Measurements from ENCODE around the gene SON. TPM values are rescaled to one million over a fixed set of nuclear protein-coding genes. Genes with fewer than 3 reads are reported as not detected.
A peak's percentile ranks its signal among the peaks of the same experiment; 100 is the strongest.

SON gene
- polyA plus RNA-seq, 3 donors: 66.4 to 269 (median 184) TPM

- Mint-ChIP-seq H3K9me3 (no peaks in the 10 kb centered on the region), H3K4me1 (peaks cover 3% of the 10 kb centered on the region), H3K27me3 (ENCODE audit: low read depth in 3 of 3) (no peaks in the 10 kb centered on the region), H3K4me3 (no peak overlapping the region), H3K27ac (no peak overlapping the region), H3K36me3 (peaks cover 71 to 84% of the 10 kb centered on the region in 2 donors)
- Histone ChIP-seq H3K36me3 (replicated peaks in 1 of 2; ENCODE audit: control insufficient read depth in 1 of 2, insufficient read depth in 2 of 2, low read length in 2 of 2) (peaks cover 64 to 99% of the 10 kb centered on the region in 2 donors), H3K27me3 (ENCODE audit: control insufficient read depth in 2 of 2, insufficient read depth in 2 of 2, low read length in 2 of 2) (no peaks in the 10 kb centered on the region), H3K4me3 (replicated peaks in 1 of 3; ENCODE audit: low read depth in 2 of 3, low read length in 3 of 3) (no peak overlapping the region), H3K4me2 (replicated peaks; ENCODE audit: extremely low read depth, low read length, poor library complexity, severe bottlenecking) (no peak overlapping the region), H2AFZ (ENCODE audit: insufficient read depth, low read depth, low read length, poor library complexity, severe bottlenecking) (no peak overlapping the region), H3K4me1 (ENCODE audit: control insufficient read depth in 1 of 2, insufficient read depth in 2 of 2, low read length in 2 of 2) (no peaks in the 10 kb centered on the region), H4K20me1 (ENCODE audit: insufficient read depth, low read length) (no peaks in the 10 kb centered on the region), H3K9me3 (replicated peaks in 1 of 2; ENCODE audit: control insufficient read depth in 1 of 2, insufficient read depth in 1 of 2, low read length in 2 of 2) (no peaks in the 10 kb centered on the region), H3K79me2 (ENCODE audit: insufficient read depth, low read length) (no peaks in the 10 kb centered on the region), H3K27ac (ENCODE audit: low read depth in 1 of 2, low read length in 2 of 2) (no peak overlapping the region), H3K9ac (ENCODE audit: insufficient read depth, low read length, poor library complexity, severe bottlenecking) (no peak overlapping the region)
- DNase-seq: no peak
- WGBS (ENCODE audit: insufficient coverage): 100% methylated on average over 2 of the region's 3 CpGs
- intact Hi-C loops (cut with micrococcal nuclease): no loop called here
- TF ChIP-seq CTCF (IDR thresholded peaks at IDR 0.05): no peak
These were observed 30.4 kb upstream of the SON start for GRCh38 chr21:33512481-33512880.

- Histone ChIP-seq H4K20me1 (ENCODE audit: insufficient read depth, low read length) (no peaks in the 10 kb centered on the region), H3K79me2 (ENCODE audit: insufficient read depth, low read length) (no peaks in the 10 kb centered on the region), H2AFZ (ENCODE audit: insufficient read depth, low read depth, low read length, poor library complexity, severe bottlenecking) (no peak overlapping the region), H3K27me3 (ENCODE audit: control insufficient read depth in 2 of 2, insufficient read depth in 2 of 2, low read length in 2 of 2) (no peaks in the 10 kb centered on the region), H3K4me2 (replicated peaks; ENCODE audit: extremely low read depth, low read length, poor library complexity, severe bottlenecking) (no peak overlapping the region), H3K9me3 (replicated peaks in 1 of 2; ENCODE audit: control insufficient read depth in 1 of 2, insufficient read depth in 1 of 2, low read length in 2 of 2) (no peaks in the 10 kb centered on the region), H3K9ac (ENCODE audit: insufficient read depth, low read length, poor library complexity, severe bottlenecking) (no peak overlapping the region), H3K4me1 (ENCODE audit: control insufficient read depth in 1 of 2, insufficient read depth in 2 of 2, low read length in 2 of 2) (no peaks in the 10 kb centered on the region), H3K36me3 (replicated peaks in 1 of 2; ENCODE audit: control insufficient read depth in 1 of 2, insufficient read depth in 2 of 2, low read length in 2 of 2) (peaks cover 75 to 99% of the 10 kb centered on the region in 2 donors), H3K4me3 (replicated peaks in 1 of 3; ENCODE audit: low read depth in 2 of 3, low read length in 3 of 3) (no peak overlapping the region), H3K27ac (ENCODE audit: low read depth in 1 of 2, low read length in 2 of 2) (peak overlapping the region in 1 of 2 donors; percentile 37)
- H3K27me3 Mint-ChIP-seq (ENCODE audit: low read depth in 3 of 3): no peaks in the 10 kb centered on the region
- DNase-seq: no peak
- no peak overlapping the region for H3K4me3 Mint-ChIP-seq
- peak overlapping the region in 1 of 7 donors; percentile 23 for H3K27ac Mint-ChIP-seq
- intact Hi-C loops (cut with micrococcal nuclease): no loop called here
- H3K36me3 Mint-ChIP-seq: peaks cover 73 to 85% of the 10 kb centered on the region in 2 donors
- no CpG with 5 or more reads among the region's 2 CpGs for WGBS (ENCODE audit: insufficient coverage)
- no peaks in the 10 kb centered on the region for H3K9me3 Mint-ChIP-seq
- no peak for TF ChIP-seq CTCF (IDR thresholded peaks at IDR 0.05)
- peaks cover 6% of the 10 kb centered on the region for H3K4me1 Mint-ChIP-seq
These were observed 28.6 kb upstream of the SON start for GRCh38 chr21:33514229-33514628.
